ENCODE measurements around the gene DRD3. TPM values are rescaled to one million over a fixed set of nuclear protein-coding genes. Genes with fewer than 3 reads are reported as not detected.

The DRD3 gene
- total and polyA plus RNA-seq, 12 donors: not detected

DNA sequence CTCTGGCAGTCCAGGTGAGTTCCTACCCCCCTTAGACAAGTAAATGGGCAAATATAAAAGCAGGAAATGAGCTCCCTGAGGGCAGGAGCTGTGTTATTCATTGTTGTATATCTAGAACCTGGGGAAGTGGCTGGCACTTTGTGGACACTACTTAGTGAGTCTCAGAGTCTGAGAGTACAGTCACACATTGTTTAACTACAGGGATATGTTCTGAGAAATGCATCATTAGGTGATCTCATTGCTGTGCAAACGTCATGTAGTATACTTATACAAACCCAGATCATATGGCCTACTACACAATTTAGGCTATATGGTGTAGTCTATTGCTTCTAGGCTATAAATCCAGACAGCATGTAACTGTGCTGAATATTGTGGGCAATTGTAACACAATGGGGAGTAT is 52.4 kb downstream of the DRD3 start:
- intact Hi-C loops (cut with DNase I): no loop called here
- Histone ChIP-seq H3K4me3 (no peak overlapping the region), H3K36me3 (replicated peaks in 1 of 2) (no peaks in the 10 kb centered on the region), H3K9me3 (replicated peaks in 1 of 3) (no peaks in the 10 kb centered on the region), H3K27ac (no peak overlapping the region), H3K27me3 (no peaks in the 10 kb centered on the region), H3K4me1 (replicated peaks in 1 of 2) (peaks cover 20 to 29% of the 10 kb centered on the region in 2 donors)
- DNase-seq: no peak
- no peak for TF ChIP-seq POLR2A (IDR thresholded peaks at IDR 0.05)
- TF ChIP-seq, protein P1, sequence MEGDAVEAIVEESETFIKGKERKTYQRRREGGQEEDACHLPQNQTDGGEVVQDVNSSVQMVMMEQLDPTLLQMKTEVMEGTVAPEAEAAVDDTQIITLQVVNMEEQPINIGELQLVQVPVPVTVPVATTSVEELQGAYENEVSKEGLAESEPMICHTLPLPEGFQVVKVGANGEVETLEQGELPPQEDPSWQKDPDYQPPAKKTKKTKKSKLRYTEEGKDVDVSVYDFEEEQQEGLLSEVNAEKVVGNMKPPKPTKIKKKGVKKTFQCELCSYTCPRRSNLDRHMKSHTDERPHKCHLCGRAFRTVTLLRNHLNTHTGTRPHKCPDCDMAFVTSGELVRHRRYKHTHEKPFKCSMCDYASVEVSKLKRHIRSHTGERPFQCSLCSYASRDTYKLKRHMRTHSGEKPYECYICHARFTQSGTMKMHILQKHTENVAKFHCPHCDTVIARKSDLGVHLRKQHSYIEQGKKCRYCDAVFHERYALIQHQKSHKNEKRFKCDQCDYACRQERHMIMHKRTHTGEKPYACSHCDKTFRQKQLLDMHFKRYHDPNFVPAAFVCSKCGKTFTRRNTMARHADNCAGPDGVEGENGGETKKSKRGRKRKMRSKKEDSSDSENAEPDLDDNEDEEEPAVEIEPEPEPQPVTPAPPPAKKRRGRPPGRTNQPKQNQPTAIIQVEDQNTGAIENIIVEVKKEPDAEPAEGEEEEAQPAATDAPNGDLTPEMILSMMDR (IDR thresholded peaks at IDR 0.05): no peak
- WGBS, 4 donors: 75 to 93% (median 89%) methylated on average over 1 of the region's 1 CpG

DNA sequence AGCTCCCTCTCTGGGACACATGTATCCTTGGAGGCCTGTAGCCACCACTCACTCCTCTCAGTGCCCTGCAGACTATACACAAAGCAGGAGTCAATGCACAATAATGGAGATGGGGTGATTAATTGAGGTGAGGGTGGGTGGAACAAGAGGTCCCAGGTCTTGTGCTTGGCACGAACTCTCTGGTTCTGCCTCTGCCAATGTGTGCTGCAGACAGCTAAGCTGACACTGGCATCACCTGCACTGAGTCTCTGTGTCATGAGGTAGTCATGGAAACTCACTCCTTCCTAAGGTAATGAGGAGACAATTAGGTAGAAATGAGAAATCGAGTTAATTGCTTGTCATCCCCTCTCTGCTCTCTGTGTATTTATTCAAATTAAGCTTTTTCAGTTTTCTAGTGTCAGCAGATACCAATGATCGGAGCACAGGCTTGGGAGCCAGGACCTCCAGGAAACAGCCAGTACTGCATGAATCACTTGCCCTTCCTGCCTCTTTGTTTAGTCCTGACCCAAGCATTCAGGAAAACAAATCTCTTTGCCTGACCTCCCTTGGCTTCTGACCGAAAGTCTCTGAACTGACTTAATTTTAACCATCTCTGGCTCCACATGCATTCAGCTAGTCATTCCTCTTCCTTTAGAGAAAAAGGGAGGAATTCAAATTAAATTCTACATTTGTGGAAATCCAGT is 56.7 kb downstream of the DRD3 start:
- Histone ChIP-seq H3K4me3 (no peak overlapping the region), H3K36me3 (replicated peaks in 1 of 2) (no peaks in the 10 kb centered on the region), H3K27me3 (no peaks in the 10 kb centered on the region), H3K4me1 (replicated peaks in 1 of 2) (peaks cover 28 to 36% of the 10 kb centered on the region in 2 donors), H3K27ac (peak overlapping the region in 3 of 5 donors; percentile 18 to 79 (median 35)), H3K9me3 (replicated peaks in 1 of 3) (no peaks in the 10 kb centered on the region)
- intact Hi-C loops (cut with DNase I): no loop called here
- 27 to 36% (median 34%) methylated on average over 4 of the region's 4 CpGs for WGBS, 4 donors
- peak; percentile 39 to 78 (median 70) for DNase-seq
- TF ChIP-seq POLR2A (IDR thresholded peaks at IDR 0.05): no peak
- TF ChIP-seq, protein P1 (IDR thresholded peaks at IDR 0.05): peak in 4 of 6 experiments; percentile 4 to 34 (median 21)

DNA sequence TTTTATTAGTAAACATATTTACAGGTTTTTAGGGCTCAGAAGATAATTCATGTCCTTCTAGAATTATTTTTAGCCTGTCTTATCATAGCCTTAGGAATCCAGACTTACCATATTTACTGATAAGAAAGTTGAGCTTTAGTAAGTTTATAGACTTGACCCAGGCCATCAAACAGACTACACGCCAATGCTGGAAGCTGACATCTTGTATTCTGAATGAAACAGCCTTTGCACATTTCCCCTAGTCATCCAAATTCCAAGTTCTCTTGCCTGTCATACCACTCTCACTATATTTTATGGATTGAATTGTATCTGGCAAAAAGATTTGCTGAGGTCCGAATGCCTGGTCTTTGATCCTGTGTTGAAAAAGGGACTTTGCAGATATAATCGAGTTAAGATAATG is 58.6 kb downstream of the DRD3 start:
- 31 to 43% (median 41%) methylated on average over 3 of the region's 3 CpGs for WGBS, 4 donors
- TF ChIP-seq, protein P1 (IDR thresholded peaks at IDR 0.05): no peak
- TF ChIP-seq POLR2A (IDR thresholded peaks at IDR 0.05): no peak

DNA sequence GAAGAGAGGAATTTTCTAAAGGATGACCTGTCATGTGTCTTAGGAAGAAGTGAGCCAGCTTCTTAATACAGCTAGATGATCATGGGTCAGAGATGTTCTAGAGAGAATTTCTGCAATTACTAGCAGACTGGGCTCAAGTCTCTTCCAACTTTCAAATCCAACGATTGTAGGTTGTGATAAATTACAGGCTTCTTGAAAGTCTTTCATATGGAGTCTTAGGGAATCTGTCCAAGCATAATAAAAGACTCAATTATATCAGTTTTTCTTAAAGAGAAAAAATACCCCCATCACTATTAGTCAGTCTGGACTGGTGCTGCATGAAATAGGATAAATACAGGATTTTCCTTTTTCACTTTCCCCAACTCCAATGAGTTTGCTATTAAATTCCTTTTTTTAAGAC is 59.1 kb downstream of the DRD3 start:
- no peak overlapping the region for H3K4me3 ChIP-seq
- 13 to 24% (median 20%) methylated on average over 1 of the region's 1 CpG for WGBS, 4 donors
- intact Hi-C loops (cut with DNase I): no loop called here
- no peaks in the 10 kb centered on the region for H3K9me3 ChIP-seq (replicated peaks in 1 of 3)
- no peaks in the 10 kb centered on the region for H3K36me3 ChIP-seq (replicated peaks in 1 of 2)
- no peak for DNase-seq
- H3K4me1 ChIP-seq (replicated peaks in 1 of 2): peaks cover 28 to 36% of the 10 kb centered on the region in 2 donors
- H3K27ac ChIP-seq: no peak overlapping the region
- TF ChIP-seq, protein P1 (IDR thresholded peaks at IDR 0.05): no peak
- H3K27me3 ChIP-seq: no peaks in the 10 kb centered on the region

More for the DNA sequence above, 58.6 kb downstream of the DRD3 start:
- no peaks in the 10 kb centered on the region for H3K27me3 ChIP-seq
- H3K4me1 ChIP-seq (replicated peaks in 1 of 2): peaks cover 28 to 36% of the 10 kb centered on the region in 2 donors
- no peak overlapping the region for H3K4me3 ChIP-seq
- H3K27ac ChIP-seq: peak overlapping the region in 2 of 5 donors; percentile 9 to 79
- DNase-seq: no peak
- intact Hi-C loops (cut with DNase I): no loop called here
- H3K9me3 ChIP-seq (replicated peaks in 1 of 3): no peaks in the 10 kb centered on the region
- H3K36me3 ChIP-seq (replicated peaks in 1 of 2): no peaks in the 10 kb centered on the region

All from adrenal gland (tissue), 12 donors.